Measurements from ENCODE around the gene MSH3.

Gene MSH3

DNA sequence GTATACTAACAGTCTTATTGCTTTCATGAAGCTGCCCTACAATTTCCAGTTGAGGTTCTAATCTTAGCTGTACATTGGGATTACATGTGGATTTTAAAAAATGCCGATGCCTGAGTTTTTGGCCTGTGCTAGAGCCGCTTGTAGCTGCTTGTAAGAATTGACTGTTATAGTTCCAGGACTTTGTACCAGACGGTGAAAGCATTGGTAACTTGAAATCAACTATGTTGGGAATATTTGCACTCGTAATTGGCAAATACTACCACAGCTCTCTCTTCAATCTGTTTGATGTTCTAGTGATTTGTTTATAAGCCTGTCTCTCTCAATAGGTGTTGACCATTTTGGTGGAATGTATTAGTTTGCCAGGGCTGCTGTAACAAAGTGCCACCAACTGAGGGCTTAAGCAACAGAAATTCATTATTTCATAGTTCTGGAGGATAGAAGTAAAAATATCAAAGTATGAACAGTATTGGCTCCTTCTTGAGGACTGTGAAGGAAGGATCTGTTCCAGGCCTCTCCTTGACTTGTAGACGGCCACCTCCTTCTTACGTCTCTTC, 50.8 kb downstream of the MSH3 start:
- no peak overlapping the region for H3K4me3 Mint-ChIP-seq
- H3K9me3 Mint-ChIP-seq: no peaks in the 10 kb centered on the region
- H3K4me1 Mint-ChIP-seq: peaks cover 13 to 17% of the 10 kb centered on the region in 2 donors
- H3K27me3 Mint-ChIP-seq: no peaks in the 10 kb centered on the region
- H3K36me3 Mint-ChIP-seq: peaks cover 33 to 54% of the 10 kb centered on the region in 2 donors
- DNase-seq: no peak
- ATAC-seq (replicated peaks): no peak
- H3K27ac Mint-ChIP-seq: no peak overlapping the region

DNA sequence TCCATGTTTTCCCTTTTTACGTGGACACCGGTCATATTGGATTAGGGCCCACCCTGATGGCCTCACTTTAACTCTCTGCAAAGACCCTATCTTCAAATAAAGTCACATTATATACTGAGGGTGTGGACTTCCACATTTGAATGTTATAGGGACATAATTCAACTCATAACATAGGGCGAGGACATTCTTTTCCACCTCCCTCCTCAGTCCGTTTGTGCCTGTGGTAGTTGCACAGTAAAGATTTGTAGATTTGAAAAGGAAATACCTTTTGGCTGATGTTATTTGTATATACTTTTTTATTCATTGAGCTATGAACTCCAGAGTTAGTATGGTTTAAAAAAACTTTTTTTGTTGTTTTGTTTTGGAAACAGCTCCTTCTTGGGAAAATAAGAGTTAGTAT, 51.3 kb downstream of the MSH3 start:
- Mint-ChIP-seq H3K4me1 (peaks cover 13 to 17% of the 10 kb centered on the region in 2 donors), H3K27me3 (no peaks in the 10 kb centered on the region)
- ATAC-seq (replicated peaks): no peak

DNA sequence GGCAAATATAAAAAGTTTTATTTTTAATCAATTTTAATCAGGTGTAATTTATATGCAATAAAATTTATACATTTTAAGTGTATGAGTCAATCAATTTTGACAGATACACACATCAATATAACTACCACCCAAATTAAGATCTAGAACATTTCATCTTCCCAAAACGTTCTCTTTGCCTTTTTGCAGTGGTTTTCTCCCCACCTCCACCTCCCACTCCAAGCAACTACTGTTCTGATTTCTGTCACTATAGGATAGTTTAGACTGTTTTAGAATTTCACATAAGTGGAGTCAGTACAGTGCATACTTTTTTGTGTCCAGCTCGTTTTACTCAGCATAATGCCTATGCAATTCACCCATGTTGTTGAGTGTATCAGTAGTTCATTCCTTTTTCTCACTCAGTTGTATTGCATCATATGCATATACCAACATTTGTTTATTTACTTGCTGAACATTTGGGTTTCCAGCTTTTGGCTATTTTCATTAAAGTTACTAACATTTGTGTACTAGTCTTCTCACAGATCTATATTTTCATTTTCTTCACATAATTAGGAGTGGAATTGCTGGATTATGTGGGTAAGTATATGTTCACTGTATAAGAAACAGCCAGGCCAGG, 52.5 kb downstream of the MSH3 start:
- no peak for DNase-seq
- Mint-ChIP-seq H3K27ac (no peak overlapping the region), H3K36me3 (peaks cover 36 to 50% of the 10 kb centered on the region in 2 donors), H3K4me1 (peaks cover 13% of the 10 kb centered on the region in 2 donors), H3K4me3 (no peak overlapping the region), H3K9me3 (no peaks in the 10 kb centered on the region), H3K27me3 (no peaks in the 10 kb centered on the region)
- ATAC-seq (replicated peaks): no peak

More for the DNA sequence above, 51.3 kb downstream of the MSH3 start:
- no peak overlapping the region for H3K4me3 Mint-ChIP-seq
- H3K36me3 Mint-ChIP-seq: peaks cover 36 to 51% of the 10 kb centered on the region in 2 donors
- no peaks in the 10 kb centered on the region for H3K9me3 Mint-ChIP-seq
- DNase-seq: no peak
- no peak overlapping the region for H3K27ac Mint-ChIP-seq

DNA sequence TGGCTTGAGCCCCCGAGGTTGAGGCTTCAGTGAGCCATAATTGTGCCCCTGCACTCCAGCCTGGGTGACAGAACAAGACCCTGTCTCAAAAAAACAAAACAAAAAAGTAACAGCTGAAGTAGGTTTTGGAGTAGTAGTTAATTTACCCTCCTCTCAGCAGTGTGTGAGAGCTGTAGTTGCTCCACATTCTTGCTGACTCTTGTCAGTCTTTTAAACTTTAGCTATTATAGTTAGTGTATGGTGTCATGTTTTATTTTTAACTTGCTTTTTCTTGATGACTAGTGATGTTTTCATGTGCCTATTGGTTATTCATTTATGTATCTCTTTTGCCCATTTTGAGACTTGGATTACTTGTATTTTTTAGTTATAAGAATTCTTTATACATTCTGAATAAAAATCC, 53.2 kb downstream of the MSH3 start:
- Mint-ChIP-seq H3K27me3 (no peaks in the 10 kb centered on the region), H3K36me3 (peaks cover 31 to 49% of the 10 kb centered on the region in 2 donors), H3K27ac (no peak overlapping the region), H3K4me1 (peaks cover 13% of the 10 kb centered on the region in 2 donors), H3K9me3 (no peaks in the 10 kb centered on the region), H3K4me3 (no peak overlapping the region)
- ATAC-seq (replicated peaks) (no peak), DNase-seq (no peak)

DNA sequence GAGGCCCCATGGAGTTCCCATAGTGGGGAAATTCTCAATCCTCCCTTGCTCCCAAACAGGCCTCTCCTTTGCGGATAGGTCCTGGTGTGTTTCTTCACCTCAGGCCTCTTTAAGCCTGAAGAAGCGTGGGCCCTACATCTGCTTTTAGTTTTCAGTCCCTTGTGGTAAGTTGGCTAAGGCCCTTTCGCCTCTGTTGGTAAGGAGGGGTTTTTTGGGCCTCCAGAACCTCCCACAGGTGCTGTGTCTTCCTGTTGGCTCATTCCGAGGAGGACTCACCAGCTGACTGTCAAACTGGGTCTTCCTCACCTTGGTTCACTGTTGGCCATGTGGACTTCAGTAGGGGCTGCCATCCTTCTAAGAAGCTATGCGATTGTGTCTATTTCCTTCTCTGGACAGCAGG, 56.8 kb downstream of the MSH3 start:
- no peaks in the 10 kb centered on the region for H3K4me1 Mint-ChIP-seq
- no peaks in the 10 kb centered on the region for H3K27me3 Mint-ChIP-seq
- DNase-seq: no peak
- H3K4me3 Mint-ChIP-seq: no peak overlapping the region
- peaks cover 32 to 44% of the 10 kb centered on the region in 2 donors for H3K36me3 Mint-ChIP-seq
- ATAC-seq (replicated peaks): no peak
- H3K27ac Mint-ChIP-seq: no peak overlapping the region
- no peaks in the 10 kb centered on the region for H3K9me3 Mint-ChIP-seq

DNA sequence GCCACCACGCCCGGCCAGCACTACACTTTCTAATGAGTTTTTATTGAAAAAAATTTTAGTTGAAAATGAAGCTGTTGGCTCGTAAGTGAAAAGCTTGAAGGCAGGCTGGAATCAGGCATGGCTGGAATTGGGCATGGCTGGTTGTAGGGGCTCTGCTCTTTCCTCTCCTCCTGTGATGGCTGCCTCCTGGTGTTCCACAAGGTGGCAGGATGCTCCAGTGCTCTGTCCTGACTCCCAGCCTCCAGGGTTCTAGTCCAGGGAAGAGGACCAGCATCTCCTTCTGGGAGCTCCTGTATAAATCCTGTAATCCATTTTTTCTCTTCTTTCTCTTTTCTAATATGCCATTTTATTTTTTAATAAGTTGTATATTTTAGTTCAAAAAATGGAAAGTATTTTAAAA, 57.5 kb downstream of the MSH3 start:
- Mint-ChIP-seq H3K4me1 (no peaks in the 10 kb centered on the region), H3K4me3 (no peak overlapping the region), H3K36me3 (peaks cover 32 to 46% of the 10 kb centered on the region in 2 donors), H3K27me3 (no peaks in the 10 kb centered on the region), H3K9me3 (no peaks in the 10 kb centered on the region), H3K27ac (no peak overlapping the region)
- DNase-seq (no peak), ATAC-seq (replicated peaks) (no peak)

DNA sequence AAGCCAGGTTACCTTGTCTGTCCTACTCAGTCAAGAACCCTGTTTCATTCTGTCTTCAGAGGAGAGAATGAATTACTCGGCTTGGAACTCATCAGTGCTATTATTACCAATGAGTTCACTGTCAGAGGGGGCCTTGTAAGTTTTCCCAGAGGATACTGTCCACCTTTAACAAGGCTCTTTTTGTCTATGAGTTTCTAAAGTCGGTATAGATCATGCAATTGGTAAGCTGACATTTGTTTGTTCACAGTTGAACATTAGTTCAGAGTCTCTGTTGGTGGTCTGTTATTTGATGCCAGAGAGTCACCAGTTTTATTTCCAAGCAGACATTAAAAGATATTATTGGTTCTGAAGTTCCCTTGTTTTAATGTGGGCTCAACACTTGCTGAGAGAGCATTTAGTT, 58.5 kb downstream of the MSH3 start:
- Mint-ChIP-seq H3K27me3 (no peaks in the 10 kb centered on the region), H3K4me3 (no peak overlapping the region), H3K9me3 (no peaks in the 10 kb centered on the region), H3K4me1 (no peaks in the 10 kb centered on the region), H3K36me3 (peaks cover 32 to 49% of the 10 kb centered on the region in 2 donors), H3K27ac (no peak overlapping the region)
- ATAC-seq (replicated peaks) (no peak), DNase-seq (no peak)

GRCh38 chr5:80713631-80714030, 59.2 kb downstream of the MSH3 start:
- H3K9me3 Mint-ChIP-seq: no peaks in the 10 kb centered on the region
- ATAC-seq (replicated peaks) (no peak), DNase-seq (no peak)
- H3K4me1 Mint-ChIP-seq: no peaks in the 10 kb centered on the region
- peaks cover 36 to 54% of the 10 kb centered on the region in 2 donors for H3K36me3 Mint-ChIP-seq
- no peak overlapping the region for H3K4me3 Mint-ChIP-seq
- H3K27me3 Mint-ChIP-seq: no peaks in the 10 kb centered on the region
- no peak overlapping the region for H3K27ac Mint-ChIP-seq

DNA sequence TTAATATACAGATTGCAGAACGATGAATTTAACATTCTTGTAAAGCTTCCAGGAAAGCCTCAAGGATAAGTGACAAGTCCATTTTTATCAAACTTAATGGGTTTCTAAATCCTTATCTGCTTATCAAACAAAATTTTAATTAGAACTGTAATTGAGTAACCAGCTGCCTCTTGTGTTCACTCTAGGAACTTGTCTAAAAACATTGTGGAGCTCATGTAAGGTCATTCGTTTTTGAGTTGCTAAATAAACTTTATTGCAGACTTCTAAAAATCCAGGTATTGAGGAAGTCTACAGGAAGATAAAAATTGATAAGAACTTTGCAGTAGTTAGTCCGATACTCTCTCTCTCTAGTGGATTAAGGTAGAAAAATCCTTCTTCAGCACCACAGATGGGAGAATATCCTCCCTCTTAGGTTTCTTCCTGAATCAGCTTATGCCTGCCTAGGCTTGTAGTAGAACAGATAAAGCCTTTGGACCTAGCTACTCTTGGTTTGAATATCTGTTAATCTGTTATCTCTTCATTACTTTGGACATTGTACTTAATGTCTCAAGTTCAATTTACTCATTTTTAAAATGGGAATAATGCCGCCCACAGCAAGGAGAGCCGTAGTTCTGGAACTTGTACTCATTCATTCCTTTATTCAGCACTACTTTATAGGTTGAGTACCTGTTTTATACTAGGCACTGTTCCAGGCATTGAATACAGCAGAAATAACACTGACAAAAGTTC, 60.3 kb downstream of the MSH3 start:
- no peak overlapping the region for H3K4me3 Mint-ChIP-seq
- DNase-seq (no peak), ATAC-seq (replicated peaks) (no peak)
- H3K4me1 Mint-ChIP-seq: no peaks in the 10 kb centered on the region
- H3K27me3 Mint-ChIP-seq: no peaks in the 10 kb centered on the region
- peaks cover 40 to 59% of the 10 kb centered on the region in 2 donors for H3K36me3 Mint-ChIP-seq
- peaks cover 3% of the 10 kb centered on the region in 2 donors for H3K9me3 Mint-ChIP-seq
- no peak overlapping the region for H3K27ac Mint-ChIP-seq

GRCh38 chr5:80715887-80716286, 61.4 kb downstream of the MSH3 start:
- H3K27me3 Mint-ChIP-seq: no peaks in the 10 kb centered on the region
- H3K4me3 Mint-ChIP-seq: no peak overlapping the region
- H3K9me3 Mint-ChIP-seq: peaks cover 7% of the 10 kb centered on the region in 2 donors
- no peak for ATAC-seq (replicated peaks)
- H3K4me1 Mint-ChIP-seq: no peaks in the 10 kb centered on the region
- no peak for DNase-seq
- H3K36me3 Mint-ChIP-seq: peaks cover 43 to 66% of the 10 kb centered on the region in 2 donors
- no peak overlapping the region for H3K27ac Mint-ChIP-seq

- DNase-seq (no peak), ATAC-seq (replicated peaks) (no peak)
- peaks cover 0 to 1% of the 10 kb centered on the region in 2 donors for H3K4me1 Mint-ChIP-seq
- H3K4me3 Mint-ChIP-seq: no peak overlapping the region
- peaks cover 7% of the 10 kb centered on the region in 2 donors for H3K9me3 Mint-ChIP-seq
- no peaks in the 10 kb centered on the region for H3K27me3 Mint-ChIP-seq
- H3K36me3 Mint-ChIP-seq: peaks cover 32 to 49% of the 10 kb centered on the region in 2 donors
- no peak overlapping the region for H3K27ac Mint-ChIP-seq
Observed at GRCh38 chr5:80720181-80720580, 65.7 kb downstream of the MSH3 start.

GRCh38 chr5:80722916-80723315, 68.5 kb downstream of the MSH3 start:
- no peak overlapping the region for H3K4me3 Mint-ChIP-seq
- peaks cover 0 to 1% of the 10 kb centered on the region in 2 donors for H3K4me1 Mint-ChIP-seq
- ATAC-seq (replicated peaks): no peak
- DNase-seq: no peak
- peaks cover 44 to 57% of the 10 kb centered on the region in 2 donors for H3K36me3 Mint-ChIP-seq
- H3K9me3 Mint-ChIP-seq: peaks cover 7% of the 10 kb centered on the region in 2 donors
- H3K27ac Mint-ChIP-seq: no peak overlapping the region
- H3K27me3 Mint-ChIP-seq: no peaks in the 10 kb centered on the region

DNA sequence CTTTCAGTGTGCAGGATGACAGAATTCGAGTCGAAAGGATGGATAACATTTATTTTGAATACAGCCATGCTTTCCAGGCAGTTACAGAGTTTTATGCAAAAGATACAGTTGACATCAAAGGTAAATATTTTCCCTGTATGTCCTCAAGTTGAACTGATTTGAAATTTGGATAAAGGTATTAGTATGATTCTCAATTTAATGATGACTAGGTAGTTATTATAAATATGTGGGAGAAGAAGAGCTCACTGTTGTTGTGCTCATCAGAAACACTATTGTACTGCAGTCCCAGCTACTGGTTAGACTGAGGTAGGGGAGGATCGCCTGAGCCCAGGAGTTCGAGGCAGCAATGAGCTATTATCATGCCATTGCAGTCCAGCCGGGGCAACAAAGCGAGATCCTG, 71.0 kb downstream of the MSH3 start:
- Mint-ChIP-seq H3K27me3 (no peaks in the 10 kb centered on the region), H3K4me3 (no peak overlapping the region), H3K36me3 (peaks cover 33 to 52% of the 10 kb centered on the region in 2 donors), H3K4me1 (peaks cover 0 to 1% of the 10 kb centered on the region in 2 donors), H3K9me3 (peaks cover 0 to under 1% of the 10 kb centered on the region in 2 donors), H3K27ac (no peak overlapping the region)
- no peak for DNase-seq
- ATAC-seq (replicated peaks): no peak

DNA sequence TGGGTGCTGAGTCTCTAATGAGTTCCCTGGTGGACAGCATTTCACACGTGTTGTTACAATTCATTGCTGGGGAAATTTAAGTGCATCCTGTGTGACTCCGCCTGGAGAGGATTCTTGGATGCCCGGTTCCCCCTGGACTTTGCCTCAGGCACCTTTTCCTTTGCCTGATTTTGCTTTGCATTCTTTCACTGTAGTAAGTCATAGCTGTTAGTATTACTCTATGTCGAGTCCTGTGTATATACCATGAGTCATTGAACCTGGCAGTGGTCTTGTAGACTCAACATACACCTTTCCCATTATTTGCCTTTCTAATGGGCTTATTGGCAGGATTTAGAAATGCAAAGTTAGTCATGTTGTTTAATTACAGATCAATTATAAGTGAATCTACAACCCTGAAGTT, 82.3 kb downstream of the MSH3 start:
- H3K27me3 Mint-ChIP-seq: no peaks in the 10 kb centered on the region
- H3K4me3 Mint-ChIP-seq: no peak overlapping the region
- DNase-seq (no peak), ATAC-seq (replicated peaks) (no peak)
- H3K36me3 Mint-ChIP-seq: peaks cover 43 to 62% of the 10 kb centered on the region in 2 donors
- no peaks in the 10 kb centered on the region for H3K9me3 Mint-ChIP-seq
- peak overlapping the region; percentile 47 for H3K27ac Mint-ChIP-seq
- peaks cover 11 to 12% of the 10 kb centered on the region in 2 donors for H3K4me1 Mint-ChIP-seq

DNA sequence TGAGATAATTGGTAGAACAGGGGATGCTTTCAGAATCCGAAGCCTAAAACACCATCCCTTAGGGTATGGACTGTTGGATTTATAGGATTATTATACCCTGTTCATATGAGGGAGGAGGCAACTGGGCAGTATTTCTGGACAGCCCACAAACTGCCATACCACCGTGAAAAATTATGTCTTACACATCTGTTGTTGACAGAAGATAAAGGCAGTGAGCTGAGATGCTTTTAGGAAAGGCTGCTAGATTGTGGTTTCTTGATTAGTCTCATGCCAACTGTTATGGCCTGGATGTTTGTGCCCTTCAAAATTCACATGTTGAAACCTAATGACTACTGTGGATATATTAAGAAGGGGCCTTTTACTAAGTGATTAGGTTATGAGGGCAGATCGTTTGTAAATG, 84.0 kb downstream of the MSH3 start:
- H3K4me1 Mint-ChIP-seq: peaks cover 11 to 12% of the 10 kb centered on the region in 2 donors
- DNase-seq (no peak), ATAC-seq (replicated peaks) (no peak)
- H3K27ac Mint-ChIP-seq: no peak overlapping the region
- peaks cover 40 to 63% of the 10 kb centered on the region in 2 donors for H3K36me3 Mint-ChIP-seq
- H3K9me3 Mint-ChIP-seq: no peaks in the 10 kb centered on the region
- H3K27me3 Mint-ChIP-seq: no peaks in the 10 kb centered on the region
- H3K4me3 Mint-ChIP-seq: no peak overlapping the region
